Type B pancreatic cell (in vitro differentiated cells): ENCODE measurements around the gene PHRF1. TPM values are rescaled to one million over a fixed set of nuclear protein-coding genes. Genes with fewer than 3 reads are reported as not detected.

Experiments
- DNase-seq: peaks from one replicate; pipeline ENCODE4 v3.0.0; 2021; ENCODE audit warnings: mixed read lengths; ENCODE audit not compliant: unreplicated experiment; ENCODE audit errors: extremely low spot score
- H3K27ac Mint-ChIP-seq: 2 replicates; pipeline ENCODE4 v1.8.0; 2021; ENCODE audit warnings: mild to moderate bottlenecking, mixed read lengths
- H3K27me3 Mint-ChIP-seq: 2 replicates; pipeline ENCODE4 v1.8.0; 2021; ENCODE audit warnings: mixed read lengths
- H3K36me3 Mint-ChIP-seq: 2 replicates; pipeline ENCODE4 v1.8.0; 2021; ENCODE audit warnings: mixed read lengths
- H3K4me1 Mint-ChIP-seq: one replicate; pipeline ENCODE4 v1.8.0; 2021; ENCODE audit warnings: mixed read lengths; ENCODE audit not compliant: unreplicated experiment
- H3K4me3 Mint-ChIP-seq: 2 replicates; pipeline ENCODE4 v1.8.0; 2021; ENCODE audit warnings: mild to moderate bottlenecking, mixed read lengths
- H3K9me3 Mint-ChIP-seq: 2 replicates; pipeline ENCODE4 v1.8.0; 2021; ENCODE audit warnings: mixed read lengths
- total RNA-seq: library from RNA; stranded (reverse); gene quantifications from 2 replicates; pipeline ENCODE4 v1.2.1, GENCODE V29; 2021; ENCODE audit warnings: low replicate concordance
- TF ChIP-seq, protein P1 (sequence below): fragments of 200-600 bp; sonication (generic); conservative IDR thresholded peaks from 2 replicates; pipeline ENCODE4 v1.5.0; 2021; ENCODE audit warnings: antibody characterized with exemption, mild to moderate bottlenecking

PHRF1 gene
- total RNA-seq, 1 donor from 2014 or later: 38.7 TPM

DNA sequence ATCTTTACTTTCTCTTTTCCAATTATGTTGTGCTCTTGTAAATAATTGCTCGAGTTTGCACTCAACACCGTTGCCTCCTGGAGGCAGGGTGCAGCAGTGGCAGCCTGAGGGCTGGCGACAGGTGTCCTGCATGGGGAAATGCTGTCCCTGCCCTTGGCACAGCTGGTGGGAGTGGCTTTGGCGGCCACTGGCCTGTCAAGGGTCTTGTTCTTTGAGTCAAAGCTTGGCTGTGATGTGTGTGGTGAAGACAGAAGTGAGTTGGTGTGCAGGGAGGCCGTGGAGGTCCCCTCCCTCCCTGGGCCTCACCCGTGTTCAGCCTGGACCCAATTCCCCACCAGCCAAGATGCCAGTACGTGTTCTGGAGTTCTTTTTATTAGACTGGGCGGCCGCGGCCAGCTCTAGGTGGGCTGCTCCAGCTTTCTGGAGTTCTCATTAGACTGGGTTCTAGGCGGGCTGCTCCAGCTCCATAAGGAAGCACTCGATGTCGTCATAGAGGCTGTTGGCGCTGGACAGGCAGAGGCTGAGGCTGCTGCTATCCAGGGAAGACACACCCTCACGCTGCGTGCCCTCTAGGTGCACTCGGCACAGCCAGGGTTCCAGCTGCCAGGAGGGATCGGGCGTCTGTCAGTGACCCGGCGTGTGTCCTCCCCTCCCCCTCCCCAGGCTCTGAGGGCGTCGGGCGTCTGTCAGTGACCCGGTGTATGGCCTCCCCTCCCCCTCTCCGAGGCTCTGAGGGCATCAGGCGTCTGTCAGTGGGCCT, 36.1 kb downstream of the PHRF1 start:
- TF ChIP-seq, protein P1, sequence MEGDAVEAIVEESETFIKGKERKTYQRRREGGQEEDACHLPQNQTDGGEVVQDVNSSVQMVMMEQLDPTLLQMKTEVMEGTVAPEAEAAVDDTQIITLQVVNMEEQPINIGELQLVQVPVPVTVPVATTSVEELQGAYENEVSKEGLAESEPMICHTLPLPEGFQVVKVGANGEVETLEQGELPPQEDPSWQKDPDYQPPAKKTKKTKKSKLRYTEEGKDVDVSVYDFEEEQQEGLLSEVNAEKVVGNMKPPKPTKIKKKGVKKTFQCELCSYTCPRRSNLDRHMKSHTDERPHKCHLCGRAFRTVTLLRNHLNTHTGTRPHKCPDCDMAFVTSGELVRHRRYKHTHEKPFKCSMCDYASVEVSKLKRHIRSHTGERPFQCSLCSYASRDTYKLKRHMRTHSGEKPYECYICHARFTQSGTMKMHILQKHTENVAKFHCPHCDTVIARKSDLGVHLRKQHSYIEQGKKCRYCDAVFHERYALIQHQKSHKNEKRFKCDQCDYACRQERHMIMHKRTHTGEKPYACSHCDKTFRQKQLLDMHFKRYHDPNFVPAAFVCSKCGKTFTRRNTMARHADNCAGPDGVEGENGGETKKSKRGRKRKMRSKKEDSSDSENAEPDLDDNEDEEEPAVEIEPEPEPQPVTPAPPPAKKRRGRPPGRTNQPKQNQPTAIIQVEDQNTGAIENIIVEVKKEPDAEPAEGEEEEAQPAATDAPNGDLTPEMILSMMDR: peak; percentile 46

GRCh38 chr11:612961-613300, 36.7 kb downstream of the PHRF1 start:
- H3K9me3 Mint-ChIP-seq: no peaks in the 10 kb centered on the region
- H3K27ac Mint-ChIP-seq: no peak overlapping the region
- H3K4me3 Mint-ChIP-seq: no peak overlapping the region
- TF ChIP-seq, protein P1: no peak
- no peaks in the 10 kb centered on the region for H3K27me3 Mint-ChIP-seq
- H3K4me1 Mint-ChIP-seq: peaks cover 4% of the 10 kb centered on the region
- no peak for DNase-seq
- H3K36me3 Mint-ChIP-seq: peaks cover 5% of the 10 kb centered on the region

More for the DNA sequence above, 36.1 kb downstream of the PHRF1 start:
- peaks cover 5% of the 10 kb centered on the region for H3K36me3 Mint-ChIP-seq
- H3K4me3 Mint-ChIP-seq: peak overlapping the region; percentile 78
- H3K9me3 Mint-ChIP-seq: no peaks in the 10 kb centered on the region
- no peaks in the 10 kb centered on the region for H3K27me3 Mint-ChIP-seq
- H3K4me1 Mint-ChIP-seq: peaks cover 4% of the 10 kb centered on the region
- H3K27ac Mint-ChIP-seq: peak overlapping the region; percentile 82
- DNase-seq: no peak

DNA sequence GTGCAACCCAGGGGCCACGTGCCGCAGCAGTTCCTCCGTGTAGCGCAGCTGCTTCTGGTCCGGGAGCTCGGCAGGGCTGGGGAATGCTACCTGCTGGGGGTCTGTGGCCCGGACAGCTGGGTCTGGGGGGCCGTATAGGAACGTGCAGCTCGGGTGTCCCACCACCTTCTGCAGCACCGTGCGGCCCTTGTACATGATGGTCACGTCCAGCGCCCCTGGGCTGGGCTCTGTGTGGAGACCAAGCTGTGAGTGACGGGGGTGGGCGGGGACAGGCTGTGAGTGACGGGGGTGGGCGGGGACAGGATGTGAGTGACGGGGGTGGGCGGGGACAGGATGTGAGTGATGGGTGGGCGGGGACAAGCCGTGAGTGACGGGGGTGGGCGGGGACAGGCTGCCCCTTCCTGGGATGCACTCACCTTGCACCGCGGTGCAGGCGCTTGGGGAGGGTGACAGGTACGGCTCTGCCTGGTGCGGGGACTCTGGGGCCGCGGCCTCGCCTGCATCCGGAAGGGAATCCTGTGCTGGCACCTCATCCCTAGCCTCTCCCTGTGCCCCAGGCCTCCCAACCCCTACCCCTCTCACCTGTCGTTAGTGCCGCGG, 37.2 kb downstream of the PHRF1 start:
- no peaks in the 10 kb centered on the region for H3K27me3 Mint-ChIP-seq
- H3K36me3 Mint-ChIP-seq: peaks cover 5% of the 10 kb centered on the region
- H3K9me3 Mint-ChIP-seq: no peaks in the 10 kb centered on the region
- peaks cover 4% of the 10 kb centered on the region for H3K4me1 Mint-ChIP-seq
- H3K27ac Mint-ChIP-seq: no peak overlapping the region
- H3K4me3 Mint-ChIP-seq: no peak overlapping the region
- DNase-seq: peak; percentile 73
- TF ChIP-seq, protein P1: no peak

- H3K9me3 Mint-ChIP-seq: no peaks in the 10 kb centered on the region
- TF ChIP-seq, protein P1: no peak
Measured at GRCh38 chr11:614021-614622, 37.9 kb downstream of the PHRF1 start.

DNA sequence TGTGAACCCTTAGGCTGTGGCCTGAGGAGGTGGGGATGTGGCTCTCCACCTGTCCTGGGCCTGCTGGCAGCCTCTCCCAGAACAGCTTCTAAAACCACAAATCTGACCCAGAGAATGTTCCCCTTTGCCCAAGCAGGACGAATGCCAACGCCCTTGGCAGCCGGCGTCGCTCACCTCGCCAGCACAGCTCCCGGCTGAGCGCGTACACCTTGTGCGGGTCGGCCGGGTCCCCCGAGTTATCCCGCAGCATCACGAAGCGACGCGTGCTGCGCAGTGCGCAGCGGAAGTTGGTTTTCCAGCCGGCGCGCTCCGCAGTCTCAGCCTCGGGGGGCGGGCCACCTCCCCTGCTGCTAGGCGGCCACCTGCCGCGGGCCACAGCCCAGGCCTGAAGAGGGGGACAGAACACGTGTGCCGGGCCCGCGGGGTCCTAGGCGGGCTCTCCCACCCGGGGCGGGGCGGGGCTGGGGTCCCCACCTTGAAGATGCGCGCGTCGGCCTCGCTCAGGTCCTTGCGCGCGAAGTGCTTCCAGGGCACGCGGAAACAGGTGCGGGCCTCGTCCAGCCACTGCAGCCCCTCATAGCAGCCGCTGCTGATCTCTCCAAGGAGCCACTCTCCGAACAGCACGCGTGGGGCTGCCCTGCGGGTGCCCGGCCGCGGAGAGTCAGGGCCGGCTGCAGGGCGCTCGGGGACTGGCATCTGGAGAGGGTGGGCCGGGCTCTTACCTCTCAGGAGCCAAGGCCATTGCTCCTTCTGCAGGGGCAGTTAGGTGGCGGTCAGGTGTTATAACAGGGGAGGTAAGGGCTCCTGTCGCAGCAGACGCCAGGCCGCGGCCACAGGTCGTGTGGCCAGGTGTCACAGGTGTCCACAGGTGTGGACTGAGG, 38.6 kb downstream of the PHRF1 start:
- TF ChIP-seq, protein P1: no peak
- peaks cover 4% of the 10 kb centered on the region for H3K4me1 Mint-ChIP-seq
- H3K27me3 Mint-ChIP-seq: no peaks in the 10 kb centered on the region
- H3K27ac Mint-ChIP-seq: peak overlapping the region; percentile 86
- no peaks in the 10 kb centered on the region for H3K9me3 Mint-ChIP-seq
- peak; percentile 72 for DNase-seq
- peaks cover 5% of the 10 kb centered on the region for H3K36me3 Mint-ChIP-seq
- peak overlapping the region; percentile 88 for H3K4me3 Mint-ChIP-seq

More at GRCh38 chr11:614021-614622, 37.9 kb downstream of the PHRF1 start:
- Mint-ChIP-seq H3K27me3 (no peaks in the 10 kb centered on the region), H3K36me3 (peaks cover 5% of the 10 kb centered on the region), H3K4me1 (peaks cover 4% of the 10 kb centered on the region), H3K4me3 (peak overlapping the region; percentile 66), H3K27ac (peak overlapping the region; percentile 50)
- DNase-seq: no peak
